Gastroesophageal sphincter (tissue), 3 donors: ENCODE results near the gene DLK1.

Experiments
- CTCF ChIP-seq, 4 experiments: fragments of 200-600 bp in 2 of 4; fragments of 450-650 bp in 2 of 4; sonication (generic) in 1 of 4; IDR thresholded peaks; one replicate each; pipeline ENCODE4 v1.5.1; 2017 to 2019; ENCODE audit warnings: antibody characterized with exemption in 4 of 4, mild to moderate bottlenecking in 2 of 4, moderate library complexity in 2 of 4
- EP300 ChIP-seq: sonication (generic); formaldehyde crosslinking; IDR thresholded peaks from one replicate; pipeline ENCODE4 v1.6.1; 2017; ENCODE audit warnings: antibody characterized with exemption, mild to moderate bottlenecking
- POLR2A ChIP-seq, 2 donors: fragments of 450-650 bp; IDR thresholded peaks; one replicate each; pipeline ENCODE4 v1.6.1; 2017; ENCODE audit warnings: antibody characterized with exemption in 2 of 2, mild to moderate bottlenecking in 2 of 2, moderate library complexity in 1 of 2
- POLR2AphosphoS5 ChIP-seq: sonication (generic); formaldehyde crosslinking; IDR thresholded peaks from one replicate; pipeline ENCODE4 v1.6.1; 2017; ENCODE audit warnings: antibody characterized with exemption

- TF ChIP-seq CTCF (IDR thresholded peaks at IDR 0.05) (no peak), POLR2A (IDR thresholded peaks at IDR 0.05) (no peak), POLR2AphosphoS5 (no peak), EP300 (no peak)
Observed at GRCh38 chr14:100725587-100726387, 905 bp upstream of the DLK1 start.
